NCI-H446 treated with DMSO at 0.1 percent for 48 hours (cell line): ENCODE measurements around the gene SUGCT.

Source experiments
- DNase-seq: peaks from one replicate; lab custom pipeline; 2025; lab: John Stamatoyannopoulos, UW

SUGCT gene

GRCh38 chr7:40527723-40528122 lies 392.9 kb downstream of the SUGCT start:
- no peak for DNase-seq

- DNase-seq, result no peak
Measured at GRCh38 chr7:40530292-40530691, 395.5 kb downstream of the SUGCT start.

GRCh38 chr7:40531956-40532355 lies 397.2 kb downstream of the SUGCT start:
- DNase-seq, result no peak

GRCh38 chr7:40535678-40536077 lies 400.9 kb downstream of the SUGCT start:
- DNase-seq, result no peak

- no peak for DNase-seq
Measured at GRCh38 chr7:40536421-40536820, 401.6 kb downstream of the SUGCT start.

- DNase-seq, result no peak
Measured at GRCh38 chr7:40538281-40538680, 403.5 kb downstream of the SUGCT start.

GRCh38 chr7:40541336-40541735 lies 406.5 kb downstream of the SUGCT start:
- DNase-seq, result no peak

- DNase-seq, result no peak
Measured at GRCh38 chr7:40542982-40543741, 408.4 kb downstream of the SUGCT start.

- DNase-seq, result no peak
Measured at GRCh38 chr7:40544221-40544723, 409.5 kb downstream of the SUGCT start.

GRCh38 chr7:40544871-40545303 lies 410.1 kb downstream of the SUGCT start:
- DNase-seq, result no peak

- DNase-seq, result no peak
Measured at GRCh38 chr7:40545739-40546138, 410.9 kb downstream of the SUGCT start.

- no peak for DNase-seq
Measured at GRCh38 chr7:40546616-40547501, 412.1 kb downstream of the SUGCT start.

- DNase-seq, result no peak
Measured at GRCh38 chr7:40549372-40550039, 414.7 kb downstream of the SUGCT start.

GRCh38 chr7:40551685-40552576 lies 417.1 kb downstream of the SUGCT start:
- no peak for DNase-seq

- no peak for DNase-seq
Measured at GRCh38 chr7:40560672-40561071, 425.9 kb downstream of the SUGCT start.

GRCh38 chr7:40566879-40567278 lies 432.1 kb downstream of the SUGCT start:
- DNase-seq, result no peak

GRCh38 chr7:40569326-40569725 lies 434.5 kb downstream of the SUGCT start:
- no peak for DNase-seq

GRCh38 chr7:40570223-40570622 lies 435.4 kb downstream of the SUGCT start:
- no peak for DNase-seq

- DNase-seq, result no peak
Measured at GRCh38 chr7:40571796-40572195, 437.0 kb downstream of the SUGCT start.

GRCh38 chr7:40572810-40573465 lies 438.1 kb downstream of the SUGCT start:
- DNase-seq, result no peak

GRCh38 chr7:40579401-40579800 lies 444.6 kb downstream of the SUGCT start:
- DNase-seq, result no peak
